ENCODE results near the gene WDR70. TPM values are rescaled to one million over a fixed set of nuclear protein-coding genes. Genes with fewer than 3 reads are reported as not detected.
"Not testable (repeated sequence)": the region's sequence is repeated elsewhere in the genome, so short reads cannot be mapped to it uniquely, and the experiment has no call there.

WDR70 gene
- total RNA-seq, 1 experiment from 2014 or later = 78.2 TPM

DNA sequence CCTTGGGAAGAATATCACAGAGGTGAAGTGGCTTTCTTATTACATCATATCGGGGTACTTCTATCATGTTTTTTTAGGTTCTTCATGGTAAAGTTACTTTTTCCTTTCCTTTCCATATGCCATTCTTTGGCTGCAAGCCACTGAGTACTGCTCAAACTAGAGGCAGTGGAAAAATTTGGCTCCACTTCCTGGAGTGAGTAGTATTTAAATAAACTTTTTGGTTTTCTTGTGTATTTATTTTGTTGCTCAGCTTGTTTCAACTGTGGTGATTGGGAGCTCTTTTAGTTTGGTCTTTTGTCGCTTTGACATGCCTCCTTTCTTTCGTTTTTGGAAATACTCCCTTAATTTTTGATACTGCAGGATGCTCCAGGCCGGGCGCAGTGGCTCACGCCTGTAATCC is 69.8 kb downstream of the WDR70 start:
- Histone ChIP-seq H3K9me2 (ENCODE audit: insufficient read depth) (no peaks in the 10 kb centered on the region), H4K20me1 (ENCODE audit: insufficient read depth) (no peaks in the 10 kb centered on the region), H3K27ac (no peak overlapping the region), H3F3A (ENCODE audit: insufficient read depth, low read depth) (no peaks in the 10 kb centered on the region), H3K36me3 (ENCODE audit: low read depth) (peaks cover 6% of the 10 kb centered on the region; the same call in 1 of the 2 replicates), H3K79me2 (ENCODE audit: low read depth) (no peaks in the 10 kb centered on the region), H3K27me3 (ENCODE audit: insufficient read depth, low read depth) (no peaks in the 10 kb centered on the region), H2AFZ (no peak overlapping the region), H3K4me2 (no peak overlapping the region), H3K4me3 (no peak overlapping the region), H3K4me1 (replicated peaks; ENCODE audit: insufficient read depth) (no peaks in the 10 kb centered on the region), H3K9me3 (ENCODE audit: insufficient read depth, low read depth) (no peaks in the 10 kb centered on the region)
- no TSS peak for BruUV-seq (replicated peaks)
- ChIA-PET CTCF (no interaction called here), POLR2A (ENCODE audit: unreplicated experiment) (no interaction called here)
- no peak for DNase-seq
- TF ChIP-seq EZH2 (IDR thresholded peaks at IDR 0.05; ENCODE audit: low read depth) = no peak
- intact Hi-C loops (cut with micrococcal nuclease; ENCODE audit: unreplicated experiment) = no loop called here

DNA sequence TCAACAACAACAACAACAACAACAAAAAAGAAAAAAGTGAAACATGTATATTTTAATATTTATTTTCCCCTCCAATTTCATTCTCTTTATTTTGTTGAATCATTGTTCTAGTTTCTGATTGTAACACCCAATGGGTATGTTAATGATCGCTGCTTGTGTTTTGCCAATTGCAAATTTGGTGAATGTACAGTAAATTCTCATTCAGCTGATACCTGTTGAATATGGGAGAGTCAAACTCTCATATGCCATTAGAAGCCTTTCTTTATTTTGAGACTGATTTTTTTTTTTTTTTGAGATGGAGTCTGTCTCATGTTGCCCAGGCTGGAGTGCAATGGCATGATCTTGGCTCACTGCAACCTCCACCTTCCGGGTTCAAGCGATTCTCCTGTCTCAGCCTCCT is 72.9 kb downstream of the WDR70 start:
- H2AFZ ChIP-seq; H3K27ac ChIP-seq; H3K9me3 ChIP-seq (ENCODE audit: insufficient read depth, low read depth); BruUV-seq (replicated peaks); H3K27me3 ChIP-seq (ENCODE audit: insufficient read depth, low read depth); H4K20me1 ChIP-seq (ENCODE audit: insufficient read depth); POLR2A ChIA-PET (ENCODE audit: unreplicated experiment); H3K4me3 ChIP-seq; CTCF ChIA-PET; H3F3A ChIP-seq (ENCODE audit: insufficient read depth, low read depth); H3K4me2 ChIP-seq; DNase-seq; H3K79me2 ChIP-seq (ENCODE audit: low read depth); intact Hi-C loops (cut with micrococcal nuclease; ENCODE audit: unreplicated experiment); H3K9me2 ChIP-seq (ENCODE audit: insufficient read depth); H3K36me3 ChIP-seq (ENCODE audit: low read depth); H3K4me1 ChIP-seq (replicated peaks; ENCODE audit: insufficient read depth): not testable (repeated sequence)

DNA sequence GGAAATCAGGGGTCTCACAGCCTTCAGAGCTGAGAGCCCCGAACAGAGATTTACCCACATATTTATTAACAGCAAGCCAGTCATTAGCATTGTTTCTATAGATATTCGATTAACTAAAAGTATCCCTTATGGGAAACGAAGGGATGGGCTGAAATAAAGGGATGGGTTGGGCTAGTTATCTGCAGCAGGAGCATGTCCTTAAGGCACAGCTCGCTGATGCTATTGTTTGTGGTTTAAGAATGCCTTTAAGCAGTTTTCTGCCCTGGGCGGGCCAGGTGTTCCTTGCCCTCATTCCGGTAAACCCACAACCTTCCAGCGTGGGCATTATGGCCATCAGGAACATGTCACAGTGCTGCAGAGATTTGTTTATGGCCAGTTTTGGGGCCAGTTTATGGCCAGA is 74.1 kb downstream of the WDR70 start:
- H3K27me3 ChIP-seq (ENCODE audit: insufficient read depth, low read depth); H3K9me2 ChIP-seq (ENCODE audit: insufficient read depth); H3K9me3 ChIP-seq (ENCODE audit: insufficient read depth, low read depth); DNase-seq; CTCF ChIA-PET; H3F3A ChIP-seq (ENCODE audit: insufficient read depth, low read depth); H2AFZ ChIP-seq; BruUV-seq (replicated peaks); H3K79me2 ChIP-seq (ENCODE audit: low read depth); H4K20me1 ChIP-seq (ENCODE audit: insufficient read depth); H3K4me1 ChIP-seq (replicated peaks; ENCODE audit: insufficient read depth); H3K4me2 ChIP-seq; H3K27ac ChIP-seq; H3K36me3 ChIP-seq (ENCODE audit: low read depth); intact Hi-C loops (cut with micrococcal nuclease; ENCODE audit: unreplicated experiment); H3K4me3 ChIP-seq; POLR2A ChIA-PET (ENCODE audit: unreplicated experiment): not testable (repeated sequence)

DNA sequence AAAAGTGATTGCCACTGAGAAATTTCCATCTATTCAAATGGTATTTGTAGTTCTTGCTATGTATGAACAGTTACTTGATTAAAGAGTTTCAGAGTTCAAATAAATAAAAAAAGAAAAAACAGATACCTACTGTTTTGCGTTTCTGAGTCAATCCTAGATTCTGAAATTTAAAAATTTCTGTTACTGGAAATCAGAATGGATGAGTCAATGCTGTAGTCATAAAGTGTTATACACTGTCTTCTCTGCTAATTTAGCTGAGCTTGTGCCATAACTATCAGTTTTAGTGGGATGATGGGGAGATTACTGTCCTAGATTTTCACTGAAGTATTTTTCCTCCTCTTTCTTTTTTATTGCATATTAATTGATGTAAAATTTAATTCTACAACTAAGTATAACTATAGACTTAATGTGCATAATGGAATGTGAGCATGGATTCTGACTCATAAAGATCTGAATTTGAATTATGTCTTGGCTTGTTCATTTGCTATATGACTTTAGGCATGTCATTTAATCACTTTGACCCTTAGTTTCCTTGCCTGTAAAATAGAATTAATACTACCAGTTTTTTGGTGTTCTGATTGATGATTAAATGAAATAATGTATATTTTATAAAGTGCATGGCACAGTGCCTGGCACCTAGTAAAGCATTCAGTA is 75.4 kb downstream of the WDR70 start:
- H2AFZ ChIP-seq; BruUV-seq (replicated peaks); H3K4me2 ChIP-seq: not testable (repeated sequence)

DNA sequence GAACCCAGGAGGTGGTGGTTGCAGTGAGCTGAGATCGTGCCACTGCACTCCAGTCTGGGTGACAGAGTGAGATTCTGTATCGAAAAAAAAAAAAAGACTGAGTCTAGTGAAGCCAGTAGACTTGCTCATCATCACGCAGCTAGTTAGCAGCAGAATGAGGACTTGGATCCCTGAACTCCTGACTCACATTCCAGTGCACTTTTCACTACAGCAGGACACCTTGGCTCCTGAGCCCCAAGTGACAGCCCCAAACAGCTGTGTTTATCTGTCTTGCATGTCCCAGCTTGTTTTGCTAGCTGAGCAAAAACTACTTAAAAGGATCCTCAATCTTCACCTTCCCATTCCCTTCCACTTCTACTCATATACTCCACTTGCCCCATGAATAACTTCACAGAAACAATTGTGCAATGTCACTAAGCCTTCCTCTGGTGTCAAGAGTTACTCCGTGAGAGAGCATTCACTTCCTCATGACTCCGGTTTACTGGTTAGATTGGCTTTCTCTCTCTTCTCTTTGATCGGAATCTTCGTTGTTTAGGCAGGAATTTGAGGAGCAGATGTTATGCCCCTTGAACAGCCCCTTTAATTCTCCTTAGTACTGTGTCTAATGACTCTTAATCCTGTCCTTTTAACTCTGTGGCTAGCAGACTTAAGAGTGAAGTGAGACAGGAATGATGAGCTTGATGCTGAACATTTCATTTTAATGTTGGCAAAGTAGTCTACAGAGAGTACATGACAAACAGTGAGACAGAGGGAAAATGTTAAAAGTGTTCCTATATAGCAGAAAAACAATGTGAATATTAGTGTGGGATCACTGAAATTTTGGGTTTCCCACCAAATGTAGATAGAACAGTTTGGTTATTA is 84.3 kb downstream of the WDR70 start:
- H3K79me2 ChIP-seq (ENCODE audit: low read depth); H3K4me2 ChIP-seq; H2AFZ ChIP-seq; H3K27ac ChIP-seq; DNase-seq; H4K20me1 ChIP-seq (ENCODE audit: insufficient read depth); H3K9me2 ChIP-seq (ENCODE audit: insufficient read depth); H3K9me3 ChIP-seq (ENCODE audit: insufficient read depth, low read depth); H3K4me1 ChIP-seq (replicated peaks; ENCODE audit: insufficient read depth); H3K4me3 ChIP-seq; intact Hi-C loops (cut with micrococcal nuclease; ENCODE audit: unreplicated experiment); H3K36me3 ChIP-seq (ENCODE audit: low read depth); H3F3A ChIP-seq (ENCODE audit: insufficient read depth, low read depth); BruUV-seq (replicated peaks); H3K27me3 ChIP-seq (ENCODE audit: insufficient read depth, low read depth): not testable (repeated sequence)
- CTCF ChIA-PET = interaction anchor here (0.6 kb wide), 1 partner anchor 1776 kb away, joined by 3 read pairs; no protein-coding TSS in a partner anchor
- POLR2A ChIA-PET (ENCODE audit: unreplicated experiment) = interaction anchor here (0.6 kb wide), 1 partner anchor 1768 kb away, joined by 4 read pairs; no protein-coding TSS in a partner anchor

More for the DNA sequence above, 75.4 kb downstream of the WDR70 start:
- H3K9me2 ChIP-seq (ENCODE audit: insufficient read depth); CTCF ChIA-PET; POLR2A ChIA-PET (ENCODE audit: unreplicated experiment); H3K36me3 ChIP-seq (ENCODE audit: low read depth); H3K27ac ChIP-seq; DNase-seq; H4K20me1 ChIP-seq (ENCODE audit: insufficient read depth); H3K4me3 ChIP-seq; H3K27me3 ChIP-seq (ENCODE audit: insufficient read depth, low read depth); H3F3A ChIP-seq (ENCODE audit: insufficient read depth, low read depth); H3K4me1 ChIP-seq (replicated peaks; ENCODE audit: insufficient read depth); intact Hi-C loops (cut with micrococcal nuclease; ENCODE audit: unreplicated experiment); H3K79me2 ChIP-seq (ENCODE audit: low read depth); H3K9me3 ChIP-seq (ENCODE audit: insufficient read depth, low read depth): not testable (repeated sequence)

DNA sequence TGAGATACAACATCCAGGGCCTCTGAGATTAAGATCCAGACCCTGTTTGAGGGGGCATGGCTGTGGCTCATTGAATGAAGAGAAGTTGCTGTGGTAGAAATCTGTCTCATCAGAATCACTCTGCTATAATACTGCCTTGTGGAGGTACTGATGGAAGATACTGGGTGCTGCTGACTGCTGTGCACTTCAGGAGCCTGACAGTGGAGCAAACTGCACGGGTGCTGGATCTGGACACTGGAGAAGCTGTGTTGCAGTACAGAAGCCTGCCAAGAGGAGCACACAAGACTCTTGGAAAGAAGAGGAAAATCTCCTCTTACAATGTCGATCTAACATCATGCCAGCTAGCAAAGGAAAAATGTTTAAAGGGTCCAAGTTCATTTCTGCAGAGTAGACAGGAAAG is 85.5 kb downstream of the WDR70 start:
- H3K27me3 ChIP-seq (ENCODE audit: insufficient read depth, low read depth); H3K9me3 ChIP-seq (ENCODE audit: insufficient read depth, low read depth); intact Hi-C loops (cut with micrococcal nuclease; ENCODE audit: unreplicated experiment); CTCF ChIA-PET; H3K27ac ChIP-seq; H3K36me3 ChIP-seq (ENCODE audit: low read depth); POLR2A ChIA-PET (ENCODE audit: unreplicated experiment); H3K4me1 ChIP-seq (replicated peaks; ENCODE audit: insufficient read depth); H3F3A ChIP-seq (ENCODE audit: insufficient read depth, low read depth); H3K79me2 ChIP-seq (ENCODE audit: low read depth); H3K9me2 ChIP-seq (ENCODE audit: insufficient read depth); H3K4me2 ChIP-seq; H2AFZ ChIP-seq; H3K4me3 ChIP-seq; DNase-seq; H4K20me1 ChIP-seq (ENCODE audit: insufficient read depth): not testable (repeated sequence)
- TSS peak; percentile 15 for BruUV-seq (replicated peaks)

- H3K79me2 ChIP-seq (ENCODE audit: low read depth); H4K20me1 ChIP-seq (ENCODE audit: insufficient read depth); H3K27ac ChIP-seq; H3K9me2 ChIP-seq (ENCODE audit: insufficient read depth); POLR2A ChIA-PET (ENCODE audit: unreplicated experiment); BruUV-seq (replicated peaks); intact Hi-C loops (cut with micrococcal nuclease; ENCODE audit: unreplicated experiment); H2AFZ ChIP-seq; H3F3A ChIP-seq (ENCODE audit: insufficient read depth, low read depth); H3K4me1 ChIP-seq (replicated peaks; ENCODE audit: insufficient read depth); CTCF ChIA-PET; H3K4me2 ChIP-seq; H3K36me3 ChIP-seq (ENCODE audit: low read depth); H3K9me3 ChIP-seq (ENCODE audit: insufficient read depth, low read depth); DNase-seq; H3K27me3 ChIP-seq (ENCODE audit: insufficient read depth, low read depth); H3K4me3 ChIP-seq: not testable (repeated sequence)
These were observed 90.3 kb downstream of the WDR70 start for GRCh38 chr5:37469383-37469782.

All from PC-9 (cell line).